Measurements from ENCODE around the gene RPTOR. TPM values are rescaled to one million over a fixed set of nuclear protein-coding genes. Genes with fewer than 3 reads are reported as not detected.
A peak's percentile ranks its signal among the peaks of the same experiment; 100 is the strongest.

RPTOR gene
- total RNA-seq, 1 experiment from 2014 or later = 27.0 TPM

GRCh38 chr17:80833952-80834892 is 289.6 kb downstream of the RPTOR start:
- Histone ChIP-seq H3K4me1 (replicated peaks) (peaks cover 24% of the 10 kb centered on the region), H3K9me3 (replicated peaks) (no peaks in the 10 kb centered on the region), H3K27me3 (replicated peaks) (no peaks in the 10 kb centered on the region), H3K4me3 (no peak overlapping the region), H3K36me3 (peaks cover 14% of the 10 kb centered on the region; the same call in 1 of the 2 replicates), H3K27ac (peak overlapping the region; percentile 97)
- DNase-seq (ENCODE audit: low read depth in 1 of 2, low spot score in 2 of 2) = peak; percentile 45 to 64

- DNase-seq (ENCODE audit: low read depth in 1 of 2, low spot score in 2 of 2) = no peak
- Histone ChIP-seq H3K36me3 (peaks cover 20% of the 10 kb centered on the region), H3K27me3 (replicated peaks) (no peaks in the 10 kb centered on the region), H3K4me1 (replicated peaks) (peaks cover 24% of the 10 kb centered on the region), H3K27ac (no peak overlapping the region), H3K4me3 (no peak overlapping the region), H3K9me3 (replicated peaks) (no peaks in the 10 kb centered on the region)
These were observed 290.2 kb downstream of the RPTOR start for GRCh38 chr17:80834893-80835275.

- no peak overlapping the region for H3K27ac ChIP-seq
- H3K4me1 ChIP-seq (replicated peaks) = peaks cover 24% of the 10 kb centered on the region
- peaks cover 22% of the 10 kb centered on the region for H3K36me3 ChIP-seq
- no peak for DNase-seq (ENCODE audit: low read depth in 1 of 2, low spot score in 2 of 2)
- H3K9me3 ChIP-seq (replicated peaks) = no peaks in the 10 kb centered on the region
- no peak overlapping the region for H3K4me3 ChIP-seq
- H3K27me3 ChIP-seq (replicated peaks) = no peaks in the 10 kb centered on the region
These were observed 291.4 kb downstream of the RPTOR start for GRCh38 chr17:80835816-80836657.

GRCh38 chr17:80836658-80836965 is 292.0 kb downstream of the RPTOR start:
- peaks cover 24% of the 10 kb centered on the region for H3K4me1 ChIP-seq (replicated peaks)
- no peaks in the 10 kb centered on the region for H3K9me3 ChIP-seq (replicated peaks)
- H3K36me3 ChIP-seq = peaks cover 22% of the 10 kb centered on the region
- H3K4me3 ChIP-seq = no peak overlapping the region
- DNase-seq (ENCODE audit: low read depth in 1 of 2, low spot score in 2 of 2) = no peak
- H3K27ac ChIP-seq = no peak overlapping the region
- no peaks in the 10 kb centered on the region for H3K27me3 ChIP-seq (replicated peaks)

GRCh38 chr17:80836971-80837481 is 292.4 kb downstream of the RPTOR start:
- DNase-seq (ENCODE audit: low read depth in 1 of 2, low spot score in 2 of 2) = no peak

GRCh38 chr17:80837711-80838110 is 293.1 kb downstream of the RPTOR start:
- no peak for DNase-seq (ENCODE audit: low read depth in 1 of 2, low spot score in 2 of 2)
- H3K36me3 ChIP-seq = peaks cover 22% of the 10 kb centered on the region
- H3K9me3 ChIP-seq (replicated peaks) = no peaks in the 10 kb centered on the region
- no peak overlapping the region for H3K4me3 ChIP-seq
- no peak overlapping the region for H3K27ac ChIP-seq
- H3K4me1 ChIP-seq (replicated peaks) = peaks cover 13% of the 10 kb centered on the region
- no peaks in the 10 kb centered on the region for H3K27me3 ChIP-seq (replicated peaks)

More at GRCh38 chr17:80836971-80837481, 292.4 kb downstream of the RPTOR start:
- no peaks in the 10 kb centered on the region for H3K9me3 ChIP-seq (replicated peaks)
- H3K27ac ChIP-seq = no peak overlapping the region
- H3K36me3 ChIP-seq = peaks cover 22% of the 10 kb centered on the region
- H3K4me3 ChIP-seq = no peak overlapping the region
- H3K27me3 ChIP-seq (replicated peaks) = no peaks in the 10 kb centered on the region
- peaks cover 20% of the 10 kb centered on the region for H3K4me1 ChIP-seq (replicated peaks)

GRCh38 chr17:80838311-80839025 is 293.8 kb downstream of the RPTOR start:
- Histone ChIP-seq H3K36me3 (peaks cover 26% of the 10 kb centered on the region), H3K4me3 (no peak overlapping the region), H3K27ac (no peak overlapping the region), H3K9me3 (replicated peaks) (no peaks in the 10 kb centered on the region), H3K27me3 (replicated peaks) (no peaks in the 10 kb centered on the region), H3K4me1 (replicated peaks) (peaks cover 9% of the 10 kb centered on the region)
- DNase-seq (ENCODE audit: low read depth in 1 of 2, low spot score in 2 of 2) = no peak

- H3K9me3 ChIP-seq (replicated peaks) = no peaks in the 10 kb centered on the region
- peaks cover 4% of the 10 kb centered on the region for H3K4me1 ChIP-seq (replicated peaks)
- no peaks in the 10 kb centered on the region for H3K27me3 ChIP-seq (replicated peaks)
- no peak overlapping the region for H3K27ac ChIP-seq
- H3K4me3 ChIP-seq = no peak overlapping the region
- no peak for DNase-seq (ENCODE audit: low read depth in 1 of 2, low spot score in 2 of 2)
- peaks cover 28% of the 10 kb centered on the region for H3K36me3 ChIP-seq
These were observed 294.3 kb downstream of the RPTOR start for GRCh38 chr17:80839026-80839345.

- Histone ChIP-seq H3K27me3 (replicated peaks) (no peaks in the 10 kb centered on the region), H3K4me1 (replicated peaks) (no peaks in the 10 kb centered on the region; the same call in 1 of the 2 replicates), H3K9me3 (replicated peaks) (no peaks in the 10 kb centered on the region), H3K27ac (no peak overlapping the region), H3K36me3 (peaks cover 28% of the 10 kb centered on the region), H3K4me3 (no peak overlapping the region)
- no peak for DNase-seq (ENCODE audit: low read depth in 1 of 2, low spot score in 2 of 2)
These were observed 294.9 kb downstream of the RPTOR start for GRCh38 chr17:80839511-80839941.

- Histone ChIP-seq H3K9me3 (replicated peaks) (no peaks in the 10 kb centered on the region), H3K36me3 (peaks cover 28% of the 10 kb centered on the region), H3K4me1 (replicated peaks) (no peaks in the 10 kb centered on the region), H3K27me3 (replicated peaks) (no peaks in the 10 kb centered on the region), H3K27ac (no peak overlapping the region), H3K4me3 (no peak overlapping the region)
- DNase-seq (ENCODE audit: low read depth in 1 of 2, low spot score in 2 of 2) = no peak
These were observed 295.3 kb downstream of the RPTOR start for GRCh38 chr17:80839970-80840369.

GRCh38 chr17:80842456-80843013 is 297.9 kb downstream of the RPTOR start:
- Histone ChIP-seq H3K4me3 (no peak overlapping the region), H3K9me3 (replicated peaks) (no peaks in the 10 kb centered on the region), H3K36me3 (peaks cover 43% of the 10 kb centered on the region), H3K27ac (no peak overlapping the region), H3K27me3 (replicated peaks) (no peaks in the 10 kb centered on the region), H3K4me1 (replicated peaks) (no peaks in the 10 kb centered on the region)
- no peak for DNase-seq (ENCODE audit: low read depth in 1 of 2, low spot score in 2 of 2)

GRCh38 chr17:80843741-80844156 is 299.1 kb downstream of the RPTOR start:
- Histone ChIP-seq H3K27me3 (replicated peaks) (no peaks in the 10 kb centered on the region), H3K9me3 (replicated peaks) (no peaks in the 10 kb centered on the region), H3K4me1 (replicated peaks) (no peaks in the 10 kb centered on the region), H3K36me3 (peaks cover 47% of the 10 kb centered on the region), H3K4me3 (no peak overlapping the region), H3K27ac (no peak overlapping the region)
- DNase-seq (ENCODE audit: low read depth in 1 of 2, low spot score in 2 of 2) = no peak

GRCh38 chr17:80844418-80844990 is 299.9 kb downstream of the RPTOR start:
- no peak overlapping the region for H3K4me3 ChIP-seq
- no peaks in the 10 kb centered on the region for H3K9me3 ChIP-seq (replicated peaks)
- no peaks in the 10 kb centered on the region for H3K27me3 ChIP-seq (replicated peaks)

More at GRCh38 chr17:80844418-80844990, 299.9 kb downstream of the RPTOR start:
- Histone ChIP-seq H3K4me1 (replicated peaks) (no peaks in the 10 kb centered on the region), H3K27ac (no peak overlapping the region), H3K36me3 (peaks cover 42% of the 10 kb centered on the region)
- no peak for DNase-seq (ENCODE audit: low read depth in 1 of 2, low spot score in 2 of 2)

Measured in SJSA1 (cell line).